ENCODE measurements around the gene ZNF701. TPM values are rescaled to one million over a fixed set of nuclear protein-coding genes. Genes with fewer than 3 reads are reported as not detected.
A peak's percentile ranks its signal among the peaks of the same experiment; 100 is the strongest.
"Not testable (repeated sequence)": the region's sequence is repeated elsewhere in the genome, so short reads cannot be mapped to it uniquely, and the experiment has no call there.

Gene ZNF701
- total RNA-seq, 1 donor from 2014 or later = 22.8 TPM

- peaks cover 6% of the 10 kb centered on the region for H3K36me3 Mint-ChIP-seq (ENCODE audit: unreplicated experiment)
- H3K4me1 Mint-ChIP-seq (ENCODE audit: low read depth, unreplicated experiment) = no peaks in the 10 kb centered on the region
- no peaks in the 10 kb centered on the region for H3K27me3 Mint-ChIP-seq (ENCODE audit: unreplicated experiment)
- DNase-seq = no peak
- H3K9me3 Mint-ChIP-seq (ENCODE audit: unreplicated experiment) = no peaks in the 10 kb centered on the region
- no peak overlapping the region for H3K4me3 Mint-ChIP-seq (ENCODE audit: unreplicated experiment)
- H3K27ac Mint-ChIP-seq (ENCODE audit: unreplicated experiment) = no peak overlapping the region
- no peak for TF ChIP-seq CTCF (IDR thresholded peaks at IDR 0.05; ENCODE audit: partially characterized antibody, unreplicated experiment)
Measured at GRCh38 chr19:52590728-52591127, 20.6 kb downstream of the ZNF701 start.

- no peaks in the 10 kb centered on the region for H3K27me3 Mint-ChIP-seq (ENCODE audit: unreplicated experiment)
- DNase-seq = no peak
- no peaks in the 10 kb centered on the region for H3K4me1 Mint-ChIP-seq (ENCODE audit: low read depth, unreplicated experiment)
- TF ChIP-seq CTCF (IDR thresholded peaks at IDR 0.05; ENCODE audit: partially characterized antibody, unreplicated experiment) = no peak
- no peak overlapping the region for H3K4me3 Mint-ChIP-seq (ENCODE audit: unreplicated experiment)
- peaks cover 20% of the 10 kb centered on the region for H3K36me3 Mint-ChIP-seq (ENCODE audit: unreplicated experiment)
- H3K9me3 Mint-ChIP-seq (ENCODE audit: unreplicated experiment) = peaks cover 3% of the 10 kb centered on the region
- H3K27ac Mint-ChIP-seq (ENCODE audit: unreplicated experiment) = no peak overlapping the region
Measured at GRCh38 chr19:52592301-52592700, 22.2 kb downstream of the ZNF701 start.

GRCh38 chr19:52593441-52593840 is 23.4 kb downstream of the ZNF701 start:
- H3K9me3 Mint-ChIP-seq (ENCODE audit: unreplicated experiment); H3K27ac Mint-ChIP-seq (ENCODE audit: unreplicated experiment); H3K27me3 Mint-ChIP-seq (ENCODE audit: unreplicated experiment); H3K4me1 Mint-ChIP-seq (ENCODE audit: low read depth, unreplicated experiment); DNase-seq; H3K4me3 Mint-ChIP-seq (ENCODE audit: unreplicated experiment): not testable (repeated sequence)
- H3K36me3 Mint-ChIP-seq (ENCODE audit: unreplicated experiment) = peaks cover 25% of the 10 kb centered on the region

- Mint-ChIP-seq H3K4me3 (ENCODE audit: unreplicated experiment) (no peak overlapping the region), H3K27ac (ENCODE audit: unreplicated experiment) (no peak overlapping the region), H3K9me3 (ENCODE audit: unreplicated experiment) (peaks cover 7% of the 10 kb centered on the region), H3K4me1 (ENCODE audit: low read depth, unreplicated experiment) (peaks cover 6% of the 10 kb centered on the region), H3K36me3 (ENCODE audit: unreplicated experiment) (peaks cover 25% of the 10 kb centered on the region), H3K27me3 (ENCODE audit: unreplicated experiment) (peaks cover 2% of the 10 kb centered on the region)
- no peak for DNase-seq
- no peak for TF ChIP-seq CTCF (IDR thresholded peaks at IDR 0.05; ENCODE audit: partially characterized antibody, unreplicated experiment)
Measured at GRCh38 chr19:52599241-52599640, 29.2 kb downstream of the ZNF701 start.

GRCh38 chr19:52600639-52601024 is 30.5 kb downstream of the ZNF701 start:
- Mint-ChIP-seq H3K9me3 (ENCODE audit: unreplicated experiment) (peaks cover 7% of the 10 kb centered on the region), H3K27ac (ENCODE audit: unreplicated experiment) (no peak overlapping the region), H3K27me3 (ENCODE audit: unreplicated experiment) (peaks cover 2% of the 10 kb centered on the region), H3K36me3 (ENCODE audit: unreplicated experiment) (peaks cover 24% of the 10 kb centered on the region), H3K4me1 (ENCODE audit: low read depth, unreplicated experiment) (peaks cover 6% of the 10 kb centered on the region), H3K4me3 (ENCODE audit: unreplicated experiment) (peak overlapping the region; percentile 93)
- DNase-seq = peak; percentile 51
- TF ChIP-seq CTCF (IDR thresholded peaks at IDR 0.05; ENCODE audit: partially characterized antibody, unreplicated experiment) = no peak

Data from glutamatergic neuron (in vitro differentiated cells).